HepG2 (cell line): Measurements from ENCODE around the gene ACP5. TPM values are rescaled to one million over a fixed set of nuclear protein-coding genes. Genes with fewer than 3 reads are reported as not detected.

Source experiments
- ATAC-seq: fragments of 200-7000 bp; cut with Tn5 transposase; 3 replicates; pipeline ENCODE4 v1.9.1; 2020; ENCODE audit warnings: mild to moderate bottlenecking, moderate library complexity
- BruUV-seq: library from RNA; stranded (reverse); fragments of 400-500 nt; replicated peaks from 2 replicates; lab custom pipeline; 2021; lab: Mats Ljungman, UMichigan
- CTCF ChIA-PET: fragments of 300-600 bp; formaldehyde crosslinking; extraction: SDS; loops from one replicate; lab custom pipeline; 2021; ENCODE audit warnings: low total read pairs, inconsistent platforms, low intra/inter-chr PET ratio; lab: Yijun Ruan, JAX
- POLR2A ChIA-PET: fragments of 350-600 bp; sonication (Branson Sonifier 250); formaldehyde crosslinking; loops from one replicate; lab custom pipeline; 2020; ENCODE audit warnings: antibody characterized with exemption, inconsistent platforms; lab: Yijun Ruan, JAX
- DNase-seq: peaks from one replicate; pipeline ENCODE4 v3.0.0-alpha.2; 2015; ENCODE audit warnings: low spot score
- FAIRE-seq: peaks from 3 replicates; lab custom pipeline; 2011; peaks lifted over from hg19 to GRCh38; lab: Jason Lieb, UNC
- H2AFZ ChIP-seq: one replicate; pipeline ENCODE4 v1.6.1; 2011; ENCODE audit warnings: low read length, inconsistent platforms
- H3K27ac ChIP-seq: fragments of 300-600 bp; 3 replicates; pipeline ENCODE4 v1.8.0; 2011; ENCODE audit warnings: mixed run types, mild to moderate bottlenecking, mixed read lengths, low read length, inconsistent platforms; ENCODE audit not compliant: insufficient read depth; ENCODE audit errors: extremely low read length
- H3K27me3 ChIP-seq, 2 experiments: fragments of 200-600 bp in 1 of 2; 2 replicates in 1 of 2; 3 replicates in 1 of 2; pipeline versions ENCODE4 v1.6.0 to v1.8.0; 2011; ENCODE audit warnings: low read length in 2 of 2, mild to moderate bottlenecking in 2 of 2, moderate library complexity in 2 of 2, inconsistent platforms in 1 of 2; ENCODE audit not compliant: insufficient read depth in 2 of 2, control insufficient read depth in 1 of 2
- H3K36me3 ChIP-seq, 2 experiments: fragments of 200-600 bp in 1 of 2; replicated peaks in 1 of 2; 2 replicates in 1 of 2; 3 replicates in 1 of 2; pipeline versions ENCODE4 v1.5.1 to v1.8.0; 2011; ENCODE audit warnings: low read length in 2 of 2, inconsistent platforms in 1 of 2; ENCODE audit not compliant: insufficient read depth in 2 of 2, control insufficient read depth in 1 of 2
- H3K4me1 ChIP-seq: 2 replicates; pipeline ENCODE4 v1.5.1; 2012; ENCODE audit warnings: low read length, inconsistent platforms; ENCODE audit not compliant: insufficient read depth
- H3K4me2 ChIP-seq: 2 replicates; pipeline ENCODE4 v1.6.0; 2011; ENCODE audit warnings: low read depth, low read length, inconsistent platforms
- H3K4me3 ChIP-seq, 3 experiments: fragments of 200-600 bp in 1 of 3; sonication (generic), shearing (Covaris generic) in 1 of 3; replicated peaks in 1 of 3; 2 replicates each; pipeline ENCODE4 v1.5.1; 2011 to 2016; ENCODE audit warnings: low read length in 3 of 3, inconsistent platforms in 2 of 3, low read depth in 2 of 3, mild to moderate bottlenecking in 2 of 3, control low read depth in 1 of 3, mixed read lengths in 1 of 3; ENCODE audit not compliant: insufficient read depth in 1 of 3
- H3K79me2 ChIP-seq: one replicate; pipeline ENCODE4 v1.6.1; 2011; ENCODE audit warnings: low read length, inconsistent platforms; ENCODE audit not compliant: insufficient read depth
- H3K9ac ChIP-seq: 2 replicates; pipeline ENCODE4 v1.6.0; 2011; ENCODE audit warnings: mild to moderate bottlenecking, low read depth, low read length, inconsistent platforms; ENCODE audit not compliant: insufficient read depth
- H3K9me3 ChIP-seq: 2 replicates; pipeline ENCODE4 v1.5.1; 2012; ENCODE audit warnings: mild to moderate bottlenecking, low read length
- H4K20me1 ChIP-seq: 2 replicates; pipeline ENCODE4 v1.6.0; 2011; ENCODE audit warnings: inconsistent platforms, mild to moderate bottlenecking, low read length, moderate library complexity; ENCODE audit not compliant: insufficient read depth
- ARNT ChIP-seq: fragments of 450-650 bp; IDR thresholded peaks from 2 replicates; pipeline ENCODE4 v1.6.1; 2017
- NBN ChIP-seq: fragments of 450-650 bp; conservative IDR thresholded peaks from 2 replicates; pipeline ENCODE4 v1.6.1; 2017
- PRPF4 ChIP-seq: fragments of 200-400 bp; formaldehyde crosslinking; IDR thresholded peaks from 2 replicates; pipeline ENCODE4 v1.6.1; 2016; ENCODE audit warnings: low read length, low read depth; ENCODE audit not compliant: poor library complexity, severe bottlenecking
- SUZ12 ChIP-seq: fragments of 150-350 bp; IDR thresholded peaks from 2 replicates; pipeline ENCODE4 v1.6.1; 2014; ENCODE audit warnings: low read depth, low read length
- TCF7 ChIP-seq: sonication (generic); IDR thresholded peaks from 2 replicates; pipeline ENCODE4 v1.6.1; 2016; ENCODE audit warnings: antibody characterized with exemption, low read depth
- ZBTB3 ChIP-seq: sonication (generic); formaldehyde crosslinking; IDR thresholded peaks from 2 replicates; pipeline ENCODE4 v1.4.0; 2020; ENCODE audit warnings: low read depth, mild to moderate bottlenecking, moderate library complexity, missing genetic modification reagents, borderline replicate concordance
- ZNF564 ChIP-seq: sonication (generic); formaldehyde crosslinking; IDR thresholded peaks from 2 replicates; pipeline ENCODE4 v1.8.1; 2023; ENCODE audit warnings: mild to moderate bottlenecking, missing genetic modification reagents
- ZNF567 ChIP-seq: sonication (generic); formaldehyde crosslinking; IDR thresholded peaks from 2 replicates; pipeline ENCODE4 v1.8.1; 2023; ENCODE audit warnings: mild to moderate bottlenecking, missing genetic modification reagents, borderline replicate concordance
- ZNF770 ChIP-seq: sonication (generic); formaldehyde crosslinking; IDR thresholded peaks from 2 replicates; pipeline ENCODE4 v1.5.0; 2020; ENCODE audit warnings: mild to moderate bottlenecking, missing genetic modification reagents
- WGBS: methylation state at CpG from one replicate; pipeline ENCODE4 v1.1.6; 2017; ENCODE audit warnings: low lambda C conversion rate; 5-methylcytosine and 5-hydroxymethylcytosine counted together
- in situ Hi-C: cut with HindIII; loops from 2 replicates; pipeline ENCODE4 v1.10.0; 2017; ENCODE audit warnings: low pct_unique_long_range_greater_than_20kb; ENCODE audit not compliant: extremely low pct_ligation_motif_present
- intact Hi-C: fragments of 100-400 bp; cut with micrococcal nuclease; formaldehyde crosslinking; loops from one replicate; pipeline ENCODE4 v1.10.0; 2022; ENCODE audit not compliant: unreplicated experiment
- polyA plus RNA-seq, 8 experiments: library from polyadenylated mRNA; depleted of rRNA in 3 of 8; stranded (reverse) in 7 of 8; unstranded in 1 of 8; fragments of >200 nt; fragmentation: Illumina TruSeq in 4 of 8; extraction: Trizol in 4 of 8; gene quantifications; 2 replicates each; pipeline versions ENCODE4 v1.2.1 to v1.2.3, GENCODE V29; 2011 to 2016; ENCODE audit warnings: low read depth in 4 of 8, missing spikeins in 1 of 8, mixed read lengths in 1 of 8; ENCODE audit not compliant: insufficient read depth in 1 of 8
- total RNA-seq, 5 experiments: library from RNA; depleted of rRNA; stranded (reverse); fragments of >200 nt; fragmentation: Illumina TruSeq; extraction: Trizol; gene quantifications; 2 replicates each; pipeline ENCODE4 v1.2.3, GENCODE V29; 2016; ENCODE audit warnings: low read depth in 1 of 5
- TF ChIP-seq, protein P1 (sequence below): sonication (generic); formaldehyde crosslinking; IDR thresholded peaks from 2 replicates; pipeline ENCODE4 v1.4.0; 2020; ENCODE audit warnings: missing genetic modification reagents
- TF ChIP-seq, protein P2 (sequence below): sonication (generic); formaldehyde crosslinking; IDR thresholded peaks from 2 replicates; pipeline ENCODE4 v1.5.0; 2020; ENCODE audit warnings: mild to moderate bottlenecking, missing genetic modification reagents, borderline replicate concordance

Gene ACP5
- total and polyA plus RNA-seq, 2 of the 13 experiments (the other 11 are each of a cell fraction or from before 2014, with no cell fraction given) = 1.3 to 6.7 TPM

- BruUV-seq = TSS peak; percentile 73
Observed at GRCh38 chr19:11598103-11598483, 20.6 kb upstream of the ACP5 start.

More at GRCh38 chr19:11598103-11598483, 20.6 kb upstream of the ACP5 start:
- no peaks in the 10 kb centered on the region for H3K36me3 ChIP-seq
- H3K79me2 ChIP-seq = peaks cover 38% of the 10 kb centered on the region
- intact Hi-C loops = no loop called here
- 48% methylated on average over 10 of the region's 10 CpGs for WGBS
- no peak for TF ChIP-seq ARNT
- TF ChIP-seq TCF7 = no peak
- peak; percentile 70; the same call in 1 of the 2 replicates for TF ChIP-seq ZNF770 (CRISPR knock-in tag)
- TF ChIP-seq, protein P1, sequence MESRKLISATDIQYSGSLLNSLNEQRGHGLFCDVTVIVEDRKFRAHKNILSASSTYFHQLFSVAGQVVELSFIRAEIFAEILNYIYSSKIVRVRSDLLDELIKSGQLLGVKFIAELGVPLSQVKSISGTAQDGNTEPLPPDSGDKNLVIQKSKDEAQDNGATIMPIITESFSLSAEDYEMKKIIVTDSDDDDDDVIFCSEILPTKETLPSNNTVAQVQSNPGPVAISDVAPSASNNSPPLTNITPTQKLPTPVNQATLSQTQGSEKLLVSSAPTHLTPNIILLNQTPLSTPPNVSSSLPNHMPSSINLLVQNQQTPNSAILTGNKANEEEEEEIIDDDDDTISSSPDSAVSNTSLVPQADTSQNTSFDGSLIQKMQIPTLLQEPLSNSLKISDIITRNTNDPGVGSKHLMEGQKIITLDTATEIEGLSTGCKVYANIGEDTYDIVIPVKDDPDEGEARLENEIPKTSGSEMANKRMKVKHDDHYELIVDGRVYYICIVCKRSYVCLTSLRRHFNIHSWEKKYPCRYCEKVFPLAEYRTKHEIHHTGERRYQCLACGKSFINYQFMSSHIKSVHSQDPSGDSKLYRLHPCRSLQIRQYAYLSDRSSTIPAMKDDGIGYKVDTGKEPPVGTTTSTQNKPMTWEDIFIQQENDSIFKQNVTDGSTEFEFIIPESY (CRISPR knock-in tag) = peak; percentile 18; the same call in 1 of the 2 replicates
- TF ChIP-seq ZNF564 (CRISPR knock-in tag) = no peak
- TF ChIP-seq NBN = no peak
- TF ChIP-seq ZBTB3 (CRISPR knock-in tag) = no peak
- TF ChIP-seq, protein P2, sequence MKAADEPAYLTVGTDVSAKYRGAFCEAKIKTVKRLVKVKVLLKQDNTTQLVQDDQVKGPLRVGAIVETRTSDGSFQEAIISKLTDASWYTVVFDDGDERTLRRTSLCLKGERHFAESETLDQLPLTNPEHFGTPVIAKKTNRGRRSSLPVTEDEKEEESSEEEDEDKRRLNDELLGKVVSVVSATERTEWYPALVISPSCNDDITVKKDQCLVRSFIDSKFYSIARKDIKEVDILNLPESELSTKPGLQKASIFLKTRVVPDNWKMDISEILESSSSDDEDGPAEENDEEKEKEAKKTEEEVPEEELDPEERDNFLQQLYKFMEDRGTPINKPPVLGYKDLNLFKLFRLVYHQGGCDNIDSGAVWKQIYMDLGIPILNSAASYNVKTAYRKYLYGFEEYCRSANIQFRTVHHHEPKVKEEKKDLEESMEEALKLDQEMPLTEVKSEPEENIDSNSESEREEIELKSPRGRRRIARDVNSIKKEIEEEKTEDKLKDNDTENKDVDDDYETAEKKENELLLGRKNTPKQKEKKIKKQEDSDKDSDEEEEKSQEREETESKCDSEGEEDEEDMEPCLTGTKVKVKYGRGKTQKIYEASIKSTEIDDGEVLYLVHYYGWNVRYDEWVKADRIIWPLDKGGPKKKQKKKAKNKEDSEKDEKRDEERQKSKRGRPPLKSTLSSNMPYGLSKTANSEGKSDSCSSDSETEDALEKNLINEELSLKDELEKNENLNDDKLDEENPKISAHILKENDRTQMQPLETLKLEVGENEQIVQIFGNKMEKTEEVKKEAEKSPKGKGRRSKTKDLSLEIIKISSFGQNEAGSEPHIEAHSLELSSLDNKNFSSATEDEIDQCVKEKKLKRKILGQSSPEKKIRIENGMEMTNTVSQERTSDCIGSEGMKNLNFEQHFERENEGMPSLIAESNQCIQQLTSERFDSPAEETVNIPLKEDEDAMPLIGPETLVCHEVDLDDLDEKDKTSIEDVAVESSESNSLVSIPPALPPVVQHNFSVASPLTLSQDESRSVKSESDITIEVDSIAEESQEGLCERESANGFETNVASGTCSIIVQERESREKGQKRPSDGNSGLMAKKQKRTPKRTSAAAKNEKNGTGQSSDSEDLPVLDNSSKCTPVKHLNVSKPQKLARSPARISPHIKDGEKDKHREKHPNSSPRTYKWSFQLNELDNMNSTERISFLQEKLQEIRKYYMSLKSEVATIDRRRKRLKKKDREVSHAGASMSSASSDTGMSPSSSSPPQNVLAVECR (CRISPR knock-in tag) = no peak
- TF ChIP-seq ZNF567 = no peak
- peak; percentile 71 for TF ChIP-seq PRPF4
- no peak for TF ChIP-seq SUZ12
- TF ChIP-seq, all 625 proteins: peak for 3
- H3K4me3 ChIP-seq = peak overlapping the region; percentile 86 to 89 (median 86)
- in situ Hi-C loops = no loop called here
- ATAC-seq (no peak), FAIRE-seq (peak; percentile 8), DNase-seq (no peak)
- H3K4me1 ChIP-seq = peaks cover 52% of the 10 kb centered on the region
- H3K27ac ChIP-seq = peak overlapping the region; percentile 85
- H4K20me1 ChIP-seq = no peaks in the 10 kb centered on the region
- H3K4me2 ChIP-seq = peak overlapping the region; percentile 74
- CTCF ChIA-PET = no interaction called here
- no peaks in the 10 kb centered on the region for H3K27me3 ChIP-seq
- H3K9me3 ChIP-seq = no peaks in the 10 kb centered on the region
- H2AFZ ChIP-seq = no peak overlapping the region
- POLR2A ChIA-PET = interaction anchor here (0.8 to 1.2 kb wide), 9 partner anchors 9 to 223 kb away, joined by 3 to 9 read pairs (median 3); partner anchors contain the start of genes ELOF1, EPOR and SWSAP1
- H3K9ac ChIP-seq = peak overlapping the region; percentile 92
